ENCODE data around the gene CGN.

CGN gene

GRCh38 chr1:151539321-151540020 lies 28.3 kb downstream of the CGN start:
- H3K9me3 Mint-ChIP-seq: no peaks in the 10 kb centered on the region
- ATAC-seq (ENCODE audit: low read depth): peak; percentile 37
- H3K4me1 Mint-ChIP-seq: peaks cover 12% of the 10 kb centered on the region
- peak overlapping the region; percentile 93 for H3K4me3 Mint-ChIP-seq
- peak overlapping the region; percentile 78 for H3K27ac Mint-ChIP-seq
- no peaks in the 10 kb centered on the region for H3K36me3 Mint-ChIP-seq
- peak in 1 of 2 donors; percentile 20 for DNase-seq (ENCODE audit: low spot score in 2 of 2)
- peaks cover 2% of the 10 kb centered on the region for H3K27me3 Mint-ChIP-seq

DNA sequence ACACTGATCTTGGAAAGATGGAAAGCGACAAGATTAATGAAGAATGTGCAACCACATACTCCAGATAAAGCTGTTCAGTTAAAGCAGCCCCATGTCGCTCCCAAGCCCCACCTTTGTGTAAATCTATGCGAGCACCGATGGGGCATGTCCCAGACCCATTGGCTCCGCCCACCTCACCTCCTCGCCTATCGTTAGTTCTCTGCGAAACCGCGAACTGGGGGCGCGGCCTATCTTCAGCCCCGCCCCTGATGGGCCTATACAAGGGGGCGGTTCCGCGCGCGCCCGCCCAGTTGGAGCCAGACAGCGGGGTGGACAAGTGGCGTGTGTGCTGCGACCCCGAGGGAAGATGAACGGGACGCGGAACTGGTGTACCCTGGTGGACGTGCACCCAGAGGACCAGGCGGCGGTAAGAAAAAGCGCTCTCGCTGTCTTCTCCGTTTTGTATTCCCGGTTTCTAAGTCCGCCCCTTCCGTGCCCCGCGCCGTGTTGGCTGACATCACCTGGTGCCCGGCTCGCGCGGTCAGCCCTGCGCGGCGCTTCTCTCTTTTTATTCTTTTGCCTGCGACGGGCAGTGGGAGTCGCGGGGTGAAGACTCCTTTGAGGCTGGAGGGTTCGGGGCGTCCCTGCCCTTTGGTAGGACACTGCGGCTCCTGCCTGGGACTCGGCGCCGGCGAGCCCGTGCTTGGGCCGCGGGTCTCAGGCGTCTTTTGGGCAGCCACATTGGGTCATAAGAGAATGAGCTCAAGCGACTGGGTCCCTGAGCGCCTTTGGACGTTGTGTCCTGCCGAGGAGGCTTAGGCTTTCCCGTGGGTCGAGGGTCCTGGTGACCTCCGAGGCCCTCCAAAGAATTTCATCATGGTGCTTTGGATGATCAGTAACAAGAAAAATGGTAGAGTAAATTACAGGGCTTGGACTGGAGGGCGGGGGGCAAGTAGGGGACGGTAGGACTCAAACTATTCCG lies 29.1 kb downstream of the CGN start, which contains the start of gene TUFT1:
Gene TUFT1 (plus strand): TSS at position 289 of the 961 bp plus-strand sequence. CDS start 58 bp downstream, at position 347.
- peak; percentile 98 for ATAC-seq (ENCODE audit: low read depth)
- H3K27me3 Mint-ChIP-seq: no peaks in the 10 kb centered on the region
- peak; percentile 93 to 95 for DNase-seq (ENCODE audit: low spot score in 2 of 2)
- peak within 1 kb of the TSS; percentile 78 for H3K27ac Mint-ChIP-seq
- no peaks in the 10 kb centered on the region for H3K9me3 Mint-ChIP-seq
- H3K4me3 Mint-ChIP-seq: peak within 1 kb of the TSS; percentile 93
- no peaks in the 10 kb centered on the region for H3K36me3 Mint-ChIP-seq
- H3K4me1 Mint-ChIP-seq: peaks cover 12% of the 10 kb centered on the region

DNA sequence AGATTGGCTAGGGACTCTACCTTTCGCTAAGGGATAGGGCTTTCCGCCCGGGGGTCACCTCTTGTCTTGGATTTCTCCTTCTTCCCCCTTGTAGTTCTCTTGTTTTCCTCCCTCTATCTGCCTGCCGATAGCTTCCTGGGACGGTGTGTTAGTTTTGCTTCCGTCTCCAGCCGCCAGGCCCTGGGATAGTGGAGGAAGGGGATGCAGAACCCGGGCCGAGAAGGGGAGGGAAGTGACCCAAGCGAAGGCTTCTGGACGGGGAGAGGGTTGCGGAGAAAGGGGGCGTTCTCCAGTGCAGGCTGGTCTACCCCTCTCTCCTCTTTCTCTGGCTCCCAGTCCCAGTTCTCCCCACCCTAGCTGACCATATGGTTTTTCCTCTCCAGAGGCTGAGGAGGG lies 29.8 kb downstream of the CGN start:
- H3K27ac Mint-ChIP-seq: peak overlapping the region; percentile 78
- H3K4me3 Mint-ChIP-seq: peak overlapping the region; percentile 93
- no peaks in the 10 kb centered on the region for H3K36me3 Mint-ChIP-seq
- peaks cover 2% of the 10 kb centered on the region for H3K27me3 Mint-ChIP-seq
- peaks cover 12% of the 10 kb centered on the region for H3K4me1 Mint-ChIP-seq
- ATAC-seq (ENCODE audit: low read depth) (no peak), DNase-seq (ENCODE audit: low spot score in 2 of 2) (no peak)
- no peaks in the 10 kb centered on the region for H3K9me3 Mint-ChIP-seq

GRCh38 chr1:151541752-151542151 lies 30.6 kb downstream of the CGN start:
- ATAC-seq (ENCODE audit: low read depth) (no peak), DNase-seq (ENCODE audit: low spot score in 2 of 2) (no peak)
- Mint-ChIP-seq H3K27ac (no peak overlapping the region), H3K36me3 (no peaks in the 10 kb centered on the region), H3K4me1 (peaks cover 12% of the 10 kb centered on the region), H3K4me3 (peak overlapping the region; percentile 93), H3K27me3 (peaks cover 2% of the 10 kb centered on the region), H3K9me3 (no peaks in the 10 kb centered on the region)

DNA sequence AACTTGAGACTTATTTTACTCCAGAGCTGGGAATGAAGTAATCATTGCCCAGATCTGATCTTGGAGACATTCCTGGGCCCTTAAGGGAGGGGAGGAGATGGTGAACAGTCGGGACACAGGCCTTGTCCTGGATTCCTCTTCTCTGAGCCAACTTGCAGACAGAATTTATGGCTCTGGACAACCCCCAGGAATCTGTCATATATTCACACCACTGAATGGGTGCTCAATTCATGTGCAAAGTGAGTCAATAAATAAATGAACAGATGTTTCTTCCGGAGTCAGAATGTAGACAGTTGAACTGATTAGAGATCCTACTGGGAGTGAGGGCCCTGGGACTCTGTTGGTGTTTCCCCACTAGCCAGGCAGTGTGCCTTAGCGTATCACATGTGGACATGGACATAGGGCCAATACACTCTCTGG lies 31.5 kb downstream of the CGN start:
- DNase-seq (ENCODE audit: low spot score in 2 of 2): no peak
- no peak for ATAC-seq (ENCODE audit: low read depth)
- H3K4me1 Mint-ChIP-seq: peaks cover 14% of the 10 kb centered on the region
- peaks cover 2% of the 10 kb centered on the region for H3K27me3 Mint-ChIP-seq
- no peaks in the 10 kb centered on the region for H3K9me3 Mint-ChIP-seq
- H3K36me3 Mint-ChIP-seq: no peaks in the 10 kb centered on the region
- no peak overlapping the region for H3K27ac Mint-ChIP-seq
- H3K4me3 Mint-ChIP-seq: no peak overlapping the region

- Mint-ChIP-seq H3K9me3 (no peaks in the 10 kb centered on the region), H3K4me1 (peaks cover 10% of the 10 kb centered on the region), H3K27ac (no peak overlapping the region), H3K4me3 (no peak overlapping the region), H3K36me3 (no peaks in the 10 kb centered on the region), H3K27me3 (peaks cover 2% of the 10 kb centered on the region)
- DNase-seq (ENCODE audit: low spot score in 2 of 2) (no peak), ATAC-seq (ENCODE audit: low read depth) (no peak)
Measured at GRCh38 chr1:151545542-151545941, 34.4 kb downstream of the CGN start.

DNA sequence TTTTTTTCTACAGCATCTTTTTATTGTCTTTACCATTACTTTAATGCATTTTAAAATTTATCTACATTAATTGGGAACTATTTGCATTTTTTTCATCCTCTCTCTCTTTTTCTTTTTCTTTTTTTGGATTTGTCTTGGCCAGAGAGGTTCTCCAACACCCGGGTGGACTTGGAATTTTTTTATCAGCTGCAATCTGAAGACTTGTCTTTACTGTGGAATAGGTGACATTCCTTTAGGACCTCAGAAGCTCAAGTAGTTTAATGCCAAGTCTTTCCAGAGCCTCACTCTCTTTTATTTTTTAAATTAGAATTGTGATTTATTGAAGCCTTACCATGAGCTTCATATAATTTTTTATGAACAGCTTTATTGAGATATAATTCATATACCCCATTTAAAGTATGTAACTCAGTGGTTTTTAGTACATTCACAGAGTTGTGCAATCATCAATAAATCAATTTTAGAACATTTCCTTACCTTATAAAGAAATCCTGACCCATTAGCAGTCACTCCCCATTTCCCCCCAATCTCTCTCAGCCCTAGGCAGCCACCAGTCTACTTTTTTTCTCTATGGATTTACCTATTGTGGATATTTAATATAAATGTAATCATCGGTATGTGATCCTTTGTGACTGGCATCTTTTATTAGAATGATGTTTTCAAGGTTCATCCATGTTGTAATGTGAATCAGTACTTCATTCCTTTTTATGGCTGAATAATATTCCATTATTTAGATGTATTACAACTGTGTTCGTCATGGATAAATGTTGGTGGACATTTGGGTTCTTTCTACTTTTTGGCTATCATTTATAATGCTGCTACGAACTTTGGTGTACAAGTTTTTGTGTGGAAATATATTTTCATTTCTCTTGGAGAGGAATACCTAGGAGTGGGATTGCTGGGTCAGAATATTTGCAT lies 35.1 kb downstream of the CGN start:
- Mint-ChIP-seq H3K27me3 (peaks cover 2% of the 10 kb centered on the region), H3K4me1 (peaks cover 4% of the 10 kb centered on the region), H3K4me3 (no peak overlapping the region), H3K27ac (no peak overlapping the region), H3K36me3 (no peaks in the 10 kb centered on the region), H3K9me3 (no peaks in the 10 kb centered on the region)
- ATAC-seq (ENCODE audit: low read depth): no peak
- DNase-seq (ENCODE audit: low spot score in 2 of 2): no peak

DNA sequence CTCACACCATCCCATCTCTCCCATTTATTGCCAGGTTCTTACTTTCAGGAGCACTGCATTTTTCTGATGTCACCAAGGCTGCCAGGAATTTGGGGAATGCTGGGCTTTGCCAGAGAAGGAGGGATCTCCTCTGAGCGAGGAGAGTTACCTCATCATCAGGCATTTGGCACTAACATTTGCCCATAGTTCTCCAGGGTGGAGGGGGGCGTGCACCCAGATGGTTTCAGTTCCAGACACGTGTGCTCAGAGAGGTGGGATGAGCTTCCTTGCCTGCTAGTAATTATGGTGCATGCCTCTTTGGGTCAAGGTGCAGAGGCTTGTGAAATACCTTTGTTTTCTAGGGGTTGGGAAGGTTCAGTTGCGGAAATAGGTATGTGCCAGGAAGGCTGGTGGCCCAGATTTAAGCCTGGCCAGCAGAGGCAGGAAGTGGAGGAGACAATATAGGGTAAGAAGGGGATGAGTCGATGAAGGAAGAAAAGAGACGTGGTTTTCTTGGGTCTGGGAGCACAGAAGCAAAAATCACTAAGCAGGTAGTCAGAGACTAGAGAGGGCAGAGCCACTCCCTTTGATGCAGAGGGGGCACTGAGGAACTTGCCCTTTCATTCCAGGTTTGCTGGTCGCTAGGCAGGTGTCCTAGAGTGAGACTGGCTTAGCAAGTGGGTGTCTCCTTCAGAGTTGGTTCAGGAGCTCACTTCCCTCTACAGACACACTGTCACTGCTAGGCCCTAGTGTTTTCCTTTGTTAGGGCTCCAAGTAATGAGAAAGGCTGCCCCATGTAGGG lies 36.1 kb downstream of the CGN start:
- DNase-seq (ENCODE audit: low spot score in 2 of 2) (no peak), ATAC-seq (ENCODE audit: low read depth) (no peak)
- Mint-ChIP-seq H3K36me3 (no peaks in the 10 kb centered on the region), H3K9me3 (no peaks in the 10 kb centered on the region), H3K27ac (no peak overlapping the region), H3K27me3 (peaks cover 2% of the 10 kb centered on the region), H3K4me3 (no peak overlapping the region), H3K4me1 (peaks cover 2% of the 10 kb centered on the region)

GRCh38 chr1:151547900-151548230 lies 36.7 kb downstream of the CGN start:
- ATAC-seq (ENCODE audit: low read depth) (no peak), DNase-seq (ENCODE audit: low spot score in 2 of 2) (no peak)
- Mint-ChIP-seq H3K4me1 (peaks cover 2% of the 10 kb centered on the region), H3K9me3 (no peaks in the 10 kb centered on the region), H3K36me3 (no peaks in the 10 kb centered on the region), H3K27me3 (peaks cover 2% of the 10 kb centered on the region), H3K4me3 (no peak overlapping the region), H3K27ac (no peak overlapping the region)

DNA sequence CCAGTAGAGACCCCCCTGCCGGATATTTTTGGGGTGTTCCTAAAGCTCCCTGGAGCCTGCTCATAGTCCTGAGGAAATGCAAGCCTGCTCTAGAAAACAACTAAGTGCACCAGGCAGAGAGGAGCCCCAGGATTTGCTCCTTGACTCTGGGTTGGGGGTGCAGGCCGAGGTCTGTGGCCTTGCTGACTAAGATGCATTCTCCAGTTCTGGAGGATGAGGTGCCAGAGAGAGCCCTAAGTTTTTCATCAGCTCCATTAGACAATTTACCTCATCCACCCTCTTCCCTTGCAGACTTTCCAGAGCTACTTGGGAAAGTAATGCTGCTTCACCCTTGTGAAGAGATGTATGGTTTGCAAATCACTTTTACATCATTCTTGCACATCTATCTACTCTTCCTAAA lies 38.0 kb downstream of the CGN start:
- Mint-ChIP-seq H3K4me3 (no peak overlapping the region), H3K27ac (no peak overlapping the region), H3K4me1 (peaks cover 2% of the 10 kb centered on the region), H3K27me3 (peaks cover 2% of the 10 kb centered on the region), H3K36me3 (no peaks in the 10 kb centered on the region), H3K9me3 (no peaks in the 10 kb centered on the region)
- ATAC-seq (ENCODE audit: low read depth): no peak
- no peak for DNase-seq (ENCODE audit: low spot score in 2 of 2)

GRCh38 chr1:151553659-151554058 lies 42.5 kb downstream of the CGN start:
- Mint-ChIP-seq H3K36me3 (peaks cover 2% of the 10 kb centered on the region), H3K4me1 (no peaks in the 10 kb centered on the region), H3K27ac (no peak overlapping the region), H3K27me3 (peaks cover 6% of the 10 kb centered on the region), H3K9me3 (no peaks in the 10 kb centered on the region), H3K4me3 (no peak overlapping the region)
- DNase-seq (ENCODE audit: low spot score in 2 of 2) (no peak), ATAC-seq (ENCODE audit: low read depth) (no peak)

DNA sequence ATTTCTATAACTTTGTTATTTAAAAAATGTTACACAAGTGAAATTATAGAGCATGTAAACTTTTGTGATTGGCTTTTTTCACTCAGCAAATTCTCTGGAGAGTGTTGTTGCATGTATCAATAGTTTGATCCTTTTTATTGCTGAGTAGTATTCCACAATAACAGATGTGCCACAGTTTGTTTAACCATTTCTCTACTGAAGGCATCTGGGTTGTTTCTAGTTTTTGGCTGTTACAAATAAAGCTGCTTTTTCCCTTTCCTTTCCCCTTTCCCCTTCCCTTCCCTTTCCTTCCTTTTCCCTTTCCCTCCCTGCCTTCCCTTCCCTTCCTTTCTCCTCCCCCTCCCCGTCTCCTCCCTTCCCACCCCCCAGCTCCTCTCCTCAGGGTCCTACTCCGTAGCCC lies 44.9 kb downstream of the CGN start:
- no peaks in the 10 kb centered on the region for H3K4me1 Mint-ChIP-seq
- peaks cover 2% of the 10 kb centered on the region for H3K36me3 Mint-ChIP-seq
- H3K9me3 Mint-ChIP-seq: no peaks in the 10 kb centered on the region
- H3K27ac Mint-ChIP-seq: no peak overlapping the region
- H3K4me3 Mint-ChIP-seq: no peak overlapping the region
- ATAC-seq (ENCODE audit: low read depth) (no peak), DNase-seq (ENCODE audit: low spot score in 2 of 2) (no peak)
- H3K27me3 Mint-ChIP-seq: peaks cover 9% of the 10 kb centered on the region

- Mint-ChIP-seq H3K27ac (no peak overlapping the region), H3K4me3 (no peak overlapping the region), H3K36me3 (no peaks in the 10 kb centered on the region), H3K4me1 (no peaks in the 10 kb centered on the region), H3K9me3 (no peaks in the 10 kb centered on the region), H3K27me3 (peaks cover 4% of the 10 kb centered on the region)
- no peak for DNase-seq (ENCODE audit: low spot score in 2 of 2)
- ATAC-seq (ENCODE audit: low read depth): no peak
Measured at GRCh38 chr1:151562661-151563060, 51.5 kb downstream of the CGN start.

Data from memory B cell (primary cell).